NCI-H1417 treated with DMSO at 0.1 percent for 48 hours (cell line): Measurements from ENCODE around the gene LHB.

Source experiments
- DNase-seq: peaks from one replicate; lab custom pipeline; 2025; lab: John Stamatoyannopoulos, UW

Gene LHB

DNA sequence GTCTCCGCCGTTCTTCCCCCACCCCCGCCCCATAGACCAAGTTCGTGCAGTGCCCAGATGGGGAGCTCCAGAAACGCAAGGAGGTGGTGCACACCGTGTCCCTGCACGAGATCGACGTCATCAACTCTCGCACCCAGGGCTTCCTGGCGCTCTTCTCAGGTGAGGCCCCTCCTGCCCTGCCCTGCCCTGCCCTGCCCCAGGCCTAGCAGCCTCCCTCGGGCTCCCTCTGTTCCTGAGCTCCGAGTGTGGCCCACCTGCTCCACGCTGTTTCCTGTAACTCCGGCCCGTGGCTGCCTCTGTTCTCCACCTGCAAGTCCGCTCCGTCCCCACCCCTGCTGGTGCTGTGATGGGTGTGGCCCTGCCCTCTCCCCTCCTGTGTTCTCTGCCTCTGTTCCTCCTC, 6.4 kb downstream of the LHB start:
- DNase-seq, result no peak

DNA sequence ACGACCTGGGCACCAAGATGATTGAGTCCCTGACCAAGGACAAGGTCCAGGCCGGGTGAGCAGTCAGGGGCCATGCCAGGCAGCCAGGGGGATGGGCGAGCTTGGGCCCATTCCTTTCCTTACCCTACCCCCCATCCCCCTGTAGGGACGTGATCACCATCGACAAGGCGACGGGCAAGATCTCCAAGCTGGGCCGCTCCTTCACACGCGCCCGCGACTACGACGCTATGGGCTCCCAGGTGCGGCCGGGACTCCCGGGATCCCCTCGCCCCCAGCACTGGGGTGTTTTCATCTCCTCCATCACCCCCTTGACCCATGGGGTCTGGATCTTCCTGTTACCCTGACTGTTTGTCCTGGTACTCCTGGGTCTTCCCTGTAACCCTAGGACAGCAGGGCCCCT, 7.1 kb downstream of the LHB start:
- DNase-seq, result no peak

DNA sequence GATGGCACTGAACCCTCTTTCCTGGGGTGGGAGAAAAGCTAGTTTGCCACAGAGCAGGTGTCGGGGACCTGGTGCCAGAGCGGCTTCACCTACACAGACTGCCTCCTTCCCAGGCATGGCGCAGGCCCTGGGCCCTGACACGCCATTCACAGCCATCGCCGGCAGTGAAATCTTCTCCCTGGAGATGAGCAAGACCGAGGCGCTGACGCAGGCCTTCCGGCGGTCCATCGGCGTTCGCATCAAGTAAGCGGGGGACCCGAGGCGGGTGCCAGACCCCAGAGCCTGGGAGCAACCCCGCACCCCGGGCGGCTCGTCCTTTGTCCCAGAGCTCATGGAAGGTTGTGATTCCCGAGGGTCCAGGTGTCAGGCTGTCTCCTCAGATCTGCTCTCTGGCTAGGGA, 10.0 kb downstream of the LHB start:
- no peak for DNase-seq

DNA sequence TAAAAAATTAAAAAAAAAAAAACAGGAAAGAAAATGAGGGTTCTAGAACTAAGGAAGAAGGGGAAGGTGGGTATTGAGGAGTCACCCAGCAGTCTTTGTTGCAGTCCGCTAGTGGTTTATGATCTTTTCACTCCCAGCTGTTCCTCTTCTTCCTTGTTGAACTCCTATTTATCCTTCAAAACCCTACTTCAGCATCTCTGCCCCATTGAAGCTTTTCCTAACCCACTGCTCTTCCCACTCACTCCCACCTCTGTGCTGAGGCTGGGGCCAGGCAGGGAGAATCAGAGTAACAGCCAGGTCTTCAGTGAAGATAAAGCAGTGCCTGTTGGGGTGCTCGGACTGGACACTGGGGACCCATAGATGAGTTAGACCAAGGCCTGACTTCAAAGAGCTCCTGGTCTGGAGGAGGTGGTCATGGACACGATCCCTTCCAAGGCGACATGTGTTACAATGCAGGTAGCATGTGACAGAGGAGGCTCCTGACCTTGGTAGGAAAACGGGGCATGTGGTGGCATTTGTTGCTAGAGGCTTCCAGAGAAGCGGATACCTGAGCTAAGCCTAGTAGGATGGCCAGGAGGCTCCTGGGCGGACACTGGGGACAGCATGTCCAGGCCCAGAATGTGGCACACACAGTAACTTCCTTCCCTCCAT, 11.8 kb downstream of the LHB start:
- DNase-seq, result no peak

DNA sequence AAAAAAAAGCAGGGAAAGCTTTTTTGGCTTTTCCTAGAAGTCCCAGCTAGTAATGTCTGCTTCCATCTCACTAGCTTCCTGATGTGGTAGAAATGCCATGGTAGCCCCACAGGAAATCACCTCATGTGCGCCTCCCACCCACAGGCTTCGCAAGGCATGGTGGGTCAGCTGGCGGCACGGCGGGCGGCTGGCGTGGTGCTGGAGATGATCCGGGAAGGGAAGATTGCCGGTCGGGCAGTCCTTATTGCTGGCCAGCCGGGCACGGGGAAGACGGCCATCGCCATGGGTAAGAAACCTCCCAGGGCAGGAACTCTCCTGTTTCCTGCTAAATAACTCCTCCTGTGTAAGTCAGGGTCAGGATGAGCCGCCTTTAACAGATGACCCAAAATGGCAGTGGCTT, 12.8 kb downstream of the LHB start:
- no peak for DNase-seq

DNA sequence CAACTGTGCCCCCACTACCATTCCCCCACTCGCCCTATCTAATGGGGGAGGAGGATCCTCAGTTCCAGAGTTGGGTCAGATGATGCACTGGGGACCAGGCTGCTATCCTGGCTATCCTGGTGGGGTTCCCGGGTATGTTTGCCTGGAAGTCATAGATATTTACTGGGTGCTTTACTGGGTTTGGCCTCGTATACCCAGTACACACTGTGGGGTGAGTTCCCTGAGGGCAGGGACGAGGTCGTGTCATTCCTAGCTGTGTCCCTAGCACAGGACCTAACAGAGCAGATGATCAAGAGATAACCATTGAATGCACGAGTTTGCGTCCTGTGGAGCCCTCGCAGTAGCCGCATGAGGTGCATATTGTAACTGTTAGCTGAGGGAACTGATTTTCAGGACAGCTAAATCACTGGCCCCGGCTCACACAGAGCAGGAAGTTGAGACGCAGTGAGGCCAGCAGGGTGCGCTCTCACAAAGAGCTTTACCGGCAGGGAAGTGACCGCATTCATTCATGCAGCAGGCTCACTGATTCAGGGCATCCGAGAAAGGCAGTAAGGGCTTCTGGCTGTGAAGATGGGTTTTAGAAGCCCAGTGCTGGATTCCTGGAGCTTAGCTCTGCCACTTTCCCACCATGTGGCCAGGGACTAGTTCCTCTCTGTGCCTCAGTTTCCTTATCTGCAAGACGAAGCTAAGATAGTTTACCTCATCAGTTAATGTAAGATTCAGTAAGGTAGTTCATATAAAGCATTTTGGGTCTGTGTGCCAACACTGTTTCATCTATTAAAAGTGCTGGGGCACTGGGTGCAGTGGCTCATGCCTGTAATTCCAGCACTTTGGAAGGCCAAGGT, 17.2 kb downstream of the LHB start:
- no peak for DNase-seq

DNA sequence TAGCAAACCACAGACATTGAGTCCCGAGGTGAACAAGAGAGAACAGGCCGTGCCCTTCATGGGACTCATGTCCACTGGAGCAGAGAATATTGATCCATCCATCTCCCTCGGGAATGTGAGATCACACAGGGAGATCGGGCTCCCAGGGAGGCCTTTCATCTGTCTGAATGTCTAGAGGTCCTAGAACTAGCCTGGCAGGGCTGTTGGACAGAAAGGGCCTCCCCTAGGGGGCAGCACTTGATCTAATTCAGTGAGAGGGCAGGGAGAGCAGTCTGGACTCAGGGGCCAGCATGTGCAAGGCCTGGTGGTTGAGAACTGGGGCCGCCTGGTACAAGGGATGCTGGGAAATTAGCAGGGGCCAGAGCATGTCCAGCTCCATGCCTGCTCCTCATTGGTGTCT, 18.9 kb downstream of the LHB start:
- DNase-seq, result no peak

DNA sequence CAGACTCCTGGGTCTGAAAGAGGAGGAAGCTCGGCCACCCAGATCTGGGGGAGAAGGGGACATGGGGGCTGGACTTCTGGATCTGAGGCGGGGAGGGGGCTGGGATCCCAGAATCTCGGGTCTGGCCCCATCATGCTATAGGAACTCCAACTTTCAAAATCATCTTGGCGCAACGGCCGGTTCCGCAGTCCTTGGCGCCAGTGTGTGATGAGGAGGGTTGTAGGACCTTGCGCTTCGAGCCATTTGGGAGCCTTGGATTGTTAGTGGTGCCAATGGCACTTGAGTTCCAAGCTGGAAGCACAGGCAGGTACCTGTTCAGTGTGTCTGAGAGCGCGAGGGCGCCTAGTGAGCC, 22.9 kb downstream of the LHB start:
- no peak for DNase-seq

DNA sequence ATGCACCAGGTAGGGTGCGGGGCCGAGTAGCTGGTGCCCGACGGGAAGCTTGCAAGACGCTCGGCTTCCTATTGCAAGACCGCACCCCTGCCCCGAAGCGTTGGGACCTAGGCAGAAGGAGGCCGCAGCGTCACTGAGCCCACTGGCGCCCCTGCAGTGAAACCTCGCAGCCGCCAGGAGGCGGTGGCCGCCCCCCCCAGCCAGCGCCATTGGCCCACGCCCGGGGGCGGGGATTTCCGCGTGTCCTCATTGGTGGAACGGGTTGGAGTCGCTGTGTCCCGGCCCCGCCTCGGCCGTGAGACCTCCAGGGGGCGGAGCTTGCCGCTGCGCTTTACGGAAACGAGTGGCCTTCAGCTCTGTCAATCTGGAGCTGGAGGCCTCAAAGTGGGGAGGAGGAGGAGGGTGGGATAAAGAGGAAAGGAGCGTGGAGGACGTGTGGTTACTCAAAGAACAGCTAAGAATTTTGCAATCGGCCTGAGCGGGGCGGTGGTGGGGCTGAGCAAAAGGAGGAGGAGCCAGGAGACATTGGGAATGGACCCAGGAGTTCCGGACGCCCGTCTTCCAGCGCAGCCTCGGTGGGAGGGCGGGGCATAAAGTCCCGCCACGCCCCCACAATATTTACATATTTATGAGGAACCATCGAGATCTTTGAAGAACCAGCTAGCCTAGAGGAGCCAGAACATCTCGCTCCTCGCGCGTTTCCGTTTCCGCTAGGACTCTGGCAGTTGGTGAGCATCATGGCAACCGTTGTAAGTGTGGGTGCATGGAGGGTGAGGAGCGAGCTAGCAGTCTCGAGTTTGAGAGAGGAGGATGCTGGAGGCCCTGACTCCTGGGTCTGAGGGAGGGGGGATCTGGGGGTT, 23.5 kb downstream of the LHB start, which contains the start of the genes GYS1 and RUVBL2:
Gene GYS1, minus strand, starts transcription at position 135 of the 860 bp plus-strand sequence. CDS start 197 bp downstream, outside the sequence.
Gene RUVBL2, plus strand, starts transcription at position 713 of the 860 bp plus-strand sequence. Its CDS starts 25 bp downstream, at position 738.
- DNase-seq, result peak; percentile 94

DNA sequence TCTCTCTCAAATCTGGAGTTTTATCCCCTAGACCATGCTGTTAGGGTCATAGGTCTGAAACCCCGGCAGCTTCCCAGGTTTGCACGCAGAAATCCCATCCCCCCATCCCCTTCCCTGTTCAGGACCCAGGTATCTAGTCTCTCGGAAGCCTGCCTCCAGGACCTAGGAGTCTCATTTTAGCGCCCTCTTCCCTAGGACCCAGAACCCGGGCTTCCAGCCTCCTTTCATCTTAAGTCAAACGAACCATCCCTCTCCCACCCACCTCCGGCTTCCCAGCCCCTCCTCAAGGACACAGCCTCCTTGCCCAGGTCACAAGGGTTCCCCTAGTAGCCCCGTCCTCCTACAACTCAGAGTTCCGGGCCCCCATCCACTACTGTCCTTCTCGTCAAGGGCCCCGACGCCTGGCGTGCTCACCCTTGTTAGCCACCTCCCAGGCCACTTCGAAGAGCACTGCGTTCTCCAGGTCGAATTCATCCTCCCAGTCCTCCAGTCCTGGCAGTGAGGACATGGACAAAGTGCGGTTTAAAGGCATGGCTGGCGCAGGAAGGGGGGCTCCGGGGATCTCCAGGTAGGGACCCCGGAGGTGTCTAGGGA, 24.2 kb downstream of the LHB start:
- DNase-seq, result no peak

DNA sequence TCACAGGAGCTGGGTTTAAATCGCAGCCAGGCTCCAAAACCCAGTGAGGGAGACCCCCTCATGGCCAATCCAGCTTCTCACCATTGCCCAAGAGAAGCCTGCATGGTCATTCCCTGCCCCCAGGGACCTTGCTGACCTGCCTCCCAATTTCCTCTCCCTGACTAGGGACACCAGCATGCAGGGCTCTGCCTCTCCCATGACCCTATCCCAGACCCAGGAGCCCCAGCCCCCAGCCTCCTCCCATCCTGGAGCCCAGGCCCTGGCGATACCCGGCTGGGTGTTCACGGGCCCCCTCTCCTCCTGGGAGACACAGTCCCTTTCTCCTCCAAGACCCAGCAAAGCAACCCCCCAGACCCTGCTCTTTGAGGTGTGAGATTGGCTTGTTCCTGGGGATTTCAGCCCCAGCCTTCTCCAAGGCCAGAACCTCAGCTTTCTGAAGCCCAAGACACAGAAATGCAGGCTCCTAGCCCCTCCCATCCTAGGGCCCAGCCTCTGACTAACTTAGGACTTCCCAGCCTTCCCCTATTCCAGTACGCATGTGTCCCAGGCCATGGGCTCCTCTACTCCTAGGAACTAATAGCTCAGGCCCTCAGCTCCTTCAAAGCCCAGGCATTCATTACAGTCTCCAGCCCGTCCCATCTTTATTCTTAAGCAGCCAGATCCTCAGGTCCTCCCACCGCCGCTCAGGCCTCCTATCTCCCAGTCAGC, 24.9 kb downstream of the LHB start:
- DNase-seq, result no peak

DNA sequence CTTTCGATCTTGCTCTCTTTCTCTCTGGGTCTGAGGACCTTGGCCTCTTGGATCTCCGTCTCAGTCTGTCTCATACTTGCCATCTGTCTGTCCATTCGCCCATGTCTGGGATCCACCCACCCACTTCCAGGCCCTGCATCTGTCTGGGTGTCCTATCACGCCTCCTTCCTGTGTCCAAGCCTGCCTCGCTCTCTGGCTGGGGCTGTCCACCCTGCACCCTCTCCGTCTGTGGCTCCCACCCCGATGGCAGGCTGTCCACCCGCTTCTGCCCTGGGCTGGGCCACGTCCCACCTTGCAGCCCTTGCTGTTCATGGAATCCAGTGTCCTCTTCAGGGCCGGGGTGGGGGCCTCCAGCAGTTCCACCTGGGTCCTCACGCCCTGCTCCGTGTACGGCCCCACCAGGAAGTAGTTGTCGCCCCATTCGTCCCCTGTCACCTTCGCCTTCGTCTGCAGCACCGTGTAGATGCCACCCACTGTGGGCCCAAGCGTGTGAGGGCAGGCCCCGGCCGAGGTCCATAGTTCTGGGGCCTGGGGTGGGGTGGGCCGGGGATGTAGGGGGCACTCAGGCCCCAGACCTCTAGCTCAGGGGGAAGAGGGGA, 25.8 kb downstream of the LHB start:
- DNase-seq, result no peak

DNA sequence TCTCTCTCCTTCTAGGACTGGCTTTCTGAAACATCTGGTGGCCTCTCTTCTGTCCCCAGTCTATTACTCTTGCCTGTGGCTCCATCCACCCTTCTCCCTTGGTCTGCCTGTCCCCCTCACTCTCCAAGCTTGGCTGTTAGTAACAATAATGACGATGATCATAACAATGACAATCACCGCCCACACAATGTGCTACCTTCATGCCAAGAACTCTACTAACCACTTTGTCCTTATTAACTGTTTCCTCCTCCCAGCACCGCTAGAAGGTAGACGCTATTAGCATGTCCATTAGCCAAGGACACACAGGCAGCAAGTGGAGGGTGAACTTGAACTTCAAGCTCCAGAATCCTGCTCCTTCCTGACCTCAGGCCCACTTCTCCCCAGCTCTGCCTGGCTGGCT, 26.5 kb downstream of the LHB start:
- DNase-seq, result no peak

DNA sequence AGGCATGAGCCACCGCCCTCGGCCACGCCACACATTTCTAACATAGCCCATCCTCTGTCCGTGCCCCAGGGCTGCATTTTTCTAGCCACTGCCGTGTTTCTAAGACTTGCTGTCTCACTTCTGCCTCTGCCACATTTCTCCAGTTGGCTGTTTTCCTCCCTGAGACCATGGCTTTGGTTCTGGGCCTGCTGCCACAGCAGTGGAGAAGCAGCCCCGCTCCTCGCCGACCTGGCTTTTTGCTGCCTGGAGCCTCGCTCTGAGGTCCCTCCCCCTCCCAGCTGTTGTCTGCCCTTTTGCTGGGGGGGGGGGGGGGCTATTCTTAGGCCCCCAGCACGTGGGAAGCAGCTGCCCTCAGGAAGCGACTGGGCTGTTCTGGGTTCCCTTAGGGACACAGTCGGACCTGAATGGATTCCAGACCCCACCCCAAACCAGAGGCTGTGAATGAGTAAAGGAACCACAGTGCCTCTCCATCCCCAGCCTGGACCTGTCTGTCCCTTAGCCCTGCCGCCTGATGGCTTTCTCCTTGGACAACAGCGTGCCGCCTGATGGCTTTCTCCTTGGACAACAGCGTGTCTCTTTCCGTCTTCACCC, 27.1 kb downstream of the LHB start:
- DNase-seq, result no peak

DNA sequence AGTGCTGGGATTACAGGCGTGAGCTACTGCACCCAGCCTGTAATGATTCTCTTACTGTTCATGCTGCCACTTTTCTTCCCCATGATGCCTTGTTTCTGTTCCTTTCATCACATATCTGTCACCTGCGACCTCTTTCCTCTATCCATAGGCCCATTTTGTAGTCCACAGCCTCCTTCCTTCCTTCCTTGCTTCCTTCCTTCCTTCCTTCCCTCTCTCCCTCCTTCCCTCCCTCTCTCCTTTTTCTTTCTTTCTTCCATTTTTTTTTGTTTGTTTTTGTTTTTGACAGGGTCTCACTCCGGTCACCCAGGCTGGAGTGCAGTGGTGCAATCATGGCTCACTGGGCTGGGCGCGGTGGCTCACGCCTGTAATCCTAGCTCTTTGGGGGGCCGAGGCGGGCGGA, 28.0 kb downstream of the LHB start:
- no peak for DNase-seq

DNA sequence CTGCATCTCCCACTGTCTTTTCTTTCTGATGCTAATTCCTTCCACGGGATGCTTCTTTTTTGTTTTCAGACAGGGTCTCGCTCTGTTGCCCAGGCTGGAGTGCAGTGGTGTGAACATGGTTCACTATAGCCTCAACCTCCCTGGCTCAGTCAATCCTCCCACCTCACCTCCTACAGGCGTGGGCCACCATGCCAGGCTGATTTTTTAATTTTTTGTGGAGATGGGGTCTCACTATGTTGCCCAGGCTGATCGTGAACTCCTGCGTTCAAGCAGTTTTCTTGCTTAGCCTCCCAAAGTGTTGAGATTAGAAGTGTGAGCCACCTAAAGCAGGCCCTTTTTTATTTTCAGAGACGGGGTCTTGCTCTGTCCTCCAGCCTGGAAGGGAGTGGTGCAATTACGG, 28.6 kb downstream of the LHB start:
- DNase-seq, result no peak

DNA sequence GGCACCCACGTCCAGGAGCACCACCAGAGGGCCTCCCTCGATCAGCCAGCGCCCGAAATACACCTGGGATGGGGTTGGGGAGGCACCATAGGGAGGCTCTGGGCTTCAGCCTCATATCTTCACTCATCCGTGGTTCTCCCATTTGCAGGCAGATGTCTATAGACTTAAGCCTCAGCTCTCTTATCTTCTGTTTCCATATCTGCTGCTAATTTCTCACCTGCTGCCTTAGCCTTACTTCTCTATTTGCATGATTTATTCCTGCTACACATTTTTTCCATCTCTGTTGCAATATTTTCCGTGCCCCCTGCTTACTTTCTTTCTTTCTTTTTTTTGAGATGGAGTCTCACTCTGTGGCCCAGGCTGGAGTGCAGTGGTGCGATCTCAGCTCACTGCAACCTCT, 29.6 kb downstream of the LHB start:
- DNase-seq, result no peak

DNA sequence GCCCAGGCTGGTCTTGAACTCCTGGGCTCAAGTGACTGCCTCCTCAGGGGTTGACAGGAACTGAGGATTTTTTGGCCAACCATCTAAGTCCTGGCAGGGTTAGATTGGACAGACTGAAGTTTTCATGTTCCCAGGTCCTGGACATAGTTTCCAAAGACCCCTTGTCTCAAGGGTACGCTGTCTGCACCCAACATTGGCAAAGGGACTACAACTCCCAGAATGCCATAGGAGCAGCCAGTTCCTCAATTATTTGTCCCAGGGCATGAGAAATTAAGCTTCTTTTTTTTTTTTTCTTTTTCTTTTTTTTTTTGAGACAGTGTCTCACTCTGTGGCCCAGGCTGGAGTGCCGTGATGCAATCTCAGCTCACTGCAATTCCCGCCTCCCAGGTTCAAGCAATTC, 30.7 kb downstream of the LHB start:
- no peak for DNase-seq

DNA sequence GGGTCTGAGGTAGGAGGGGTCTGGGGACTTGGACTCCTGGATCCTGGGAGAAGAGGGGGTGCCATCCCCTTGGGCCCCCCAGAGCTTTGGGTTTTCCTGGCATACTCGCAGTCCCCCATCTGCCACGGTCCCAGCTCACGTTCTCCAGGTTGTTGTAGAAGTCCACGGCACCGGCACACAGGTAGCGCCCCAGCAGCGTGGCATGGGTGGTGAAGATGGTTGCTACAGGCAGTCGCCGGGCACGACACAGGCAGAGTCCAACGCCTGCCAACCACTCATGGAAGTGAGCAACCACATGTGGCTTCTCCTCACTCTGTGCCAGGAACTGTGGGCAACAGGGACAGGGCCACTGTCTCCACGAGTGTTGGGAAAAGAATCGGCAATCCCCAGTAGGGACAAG, 31.2 kb downstream of the LHB start:
- DNase-seq, result no peak

DNA sequence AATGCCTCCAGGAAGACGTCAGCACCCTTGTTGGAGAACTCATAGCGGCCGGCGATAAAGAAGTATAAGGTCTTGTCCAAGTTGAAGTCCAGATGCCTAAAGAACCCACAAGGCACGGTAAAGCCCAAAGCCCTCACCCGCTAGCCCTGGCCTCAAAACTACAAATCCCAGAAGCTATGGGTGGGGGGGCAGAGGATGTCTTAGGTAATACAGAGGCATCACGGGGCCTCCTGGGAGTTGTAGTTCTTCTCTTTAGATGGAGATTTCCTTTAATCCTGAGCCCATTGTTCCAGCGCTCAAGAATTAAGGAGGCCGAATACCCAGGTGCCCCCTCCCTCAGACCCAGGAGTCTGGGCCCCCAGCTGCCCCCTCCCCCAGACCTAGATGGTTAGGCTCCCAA, 34.6 kb downstream of the LHB start:
- DNase-seq, result no peak

DNA sequence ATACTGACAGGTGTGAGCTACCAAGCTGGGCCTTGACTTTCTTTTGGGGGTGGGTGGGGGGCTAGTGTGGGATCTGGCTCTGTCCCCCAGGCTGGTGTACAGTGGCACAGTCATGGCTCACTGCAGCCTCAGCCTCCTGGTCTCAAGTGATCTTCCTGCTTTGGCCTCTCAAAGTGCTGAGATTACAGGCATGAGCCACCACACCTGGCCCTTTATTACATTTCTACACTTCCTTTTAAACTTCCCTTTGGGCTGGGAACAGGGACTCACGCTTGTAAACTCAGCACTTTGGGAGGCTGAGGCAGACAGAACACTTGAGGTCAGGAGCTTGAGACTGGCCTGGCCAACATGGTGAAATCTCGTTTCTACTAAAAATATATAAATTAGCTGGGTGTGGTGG, 39.8 kb downstream of the LHB start:
- no peak for DNase-seq
